ENCODE results near the gene NEK2.
"Not testable (repeated sequence)": the region's sequence is repeated elsewhere in the genome, so short reads cannot be mapped to it uniquely, and the experiment has no call there.

The NEK2 gene

GRCh38 chr1:211675230-211676105, at the start of gene NEK2:
NEK2 (minus strand) TSS chr1:211675621; CDS start chr1:211675479, 142 bp downstream.
- DNase-seq (ENCODE audit: low spot score) = peak; percentile 89

GRCh38 chr1:211724687-211725196, 49.3 kb upstream of the NEK2 start:
- DNase-seq (ENCODE audit: low spot score) = no peak

GRCh38 chr1:211723273-211723672, 47.9 kb upstream of the NEK2 start:
- no peak for DNase-seq (ENCODE audit: low spot score)

- DNase-seq (ENCODE audit: low spot score) = no peak
Measured at GRCh38 chr1:211722277-211723175, 47.1 kb upstream of the NEK2 start.

- DNase-seq (ENCODE audit: low spot score) = not testable (repeated sequence)
Measured at GRCh38 chr1:211716555-211716954, 41.1 kb upstream of the NEK2 start.

GRCh38 chr1:211715971-211716370, 40.5 kb upstream of the NEK2 start:
- DNase-seq (ENCODE audit: low spot score) = no peak

- no peak for DNase-seq (ENCODE audit: low spot score)
Measured at GRCh38 chr1:211714154-211714553, 38.7 kb upstream of the NEK2 start.

- no peak for DNase-seq (ENCODE audit: low spot score)
Measured at GRCh38 chr1:211713231-211713630, 37.8 kb upstream of the NEK2 start.

GRCh38 chr1:211711315-211711705, 35.9 kb upstream of the NEK2 start:
- DNase-seq (ENCODE audit: low spot score) = no peak

GRCh38 chr1:211710566-211711314, 35.3 kb upstream of the NEK2 start:
- DNase-seq (ENCODE audit: low spot score) = no peak

GRCh38 chr1:211708926-211709325, 33.5 kb upstream of the NEK2 start:
- no peak for DNase-seq (ENCODE audit: low spot score)

- no peak for DNase-seq (ENCODE audit: low spot score)
Measured at GRCh38 chr1:211708006-211708405, 32.6 kb upstream of the NEK2 start.

- no peak for DNase-seq (ENCODE audit: low spot score)
Measured at GRCh38 chr1:211705467-211706091, 30.2 kb upstream of the NEK2 start.

GRCh38 chr1:211704543-211704942, 29.1 kb upstream of the NEK2 start:
- DNase-seq (ENCODE audit: low spot score) = no peak

- no peak for DNase-seq (ENCODE audit: low spot score)
Measured at GRCh38 chr1:211703812-211704537, 28.6 kb upstream of the NEK2 start.

GRCh38 chr1:211701733-211702132, 26.3 kb upstream of the NEK2 start:
- no peak for DNase-seq (ENCODE audit: low spot score)

GRCh38 chr1:211699059-211699458, 23.6 kb upstream of the NEK2 start:
- no peak for DNase-seq (ENCODE audit: low spot score)

GRCh38 chr1:211698161-211699026, 23.0 kb upstream of the NEK2 start:
- peak; percentile 74 for DNase-seq (ENCODE audit: low spot score)

- peak; percentile 68 for DNase-seq (ENCODE audit: low spot score)
Measured at GRCh38 chr1:211697356-211697755, 21.9 kb upstream of the NEK2 start.

All from germinal center (tissue), 1 donor.